Activated CD4-positive, CD25-positive, alpha-beta regulatory T cell treated with anti-CD3 and anti-CD28 coated beads, Interleukin-2, amount 50 U/mL, for 16 hours (primary cell): ENCODE data around the gene GLYR1.
"Not testable (repeated sequence)": the region's sequence is repeated elsewhere in the genome, so short reads cannot be mapped to it uniquely, and the experiment has no call there.

Source experiments
- DNase-seq: peaks from one replicate; pipeline ENCODE4 v3.0.0-alpha.2; 2020; ENCODE audit warnings: low read depth, low spot score

Gene GLYR1

GRCh38 chr16:4788910-4789309 lies 58.2 kb downstream of the GLYR1 start:
- no peak for DNase-seq

GRCh38 chr16:4788489-4788889 lies 58.6 kb downstream of the GLYR1 start:
- DNase-seq = no peak

GRCh38 chr16:4787627-4788482 lies 59.2 kb downstream of the GLYR1 start, which contains the start of gene SEPTIN12:
Gene SEPTIN12 (minus strand): TSS chr16:4788345. CDS start chr16:4787645, 700 bp downstream.
- DNase-seq = no peak

- DNase-seq = no peak
Measured at GRCh38 chr16:4787068-4787467, 60.0 kb downstream of the GLYR1 start.

GRCh38 chr16:4785758-4786433 lies 61.2 kb downstream of the GLYR1 start:
- DNase-seq = no peak

- not testable (repeated sequence) for DNase-seq
Measured at GRCh38 chr16:4784444-4784987, 62.6 kb downstream of the GLYR1 start.

GRCh38 chr16:4783951-4784336 lies 63.1 kb downstream of the GLYR1 start:
- DNase-seq = no peak

GRCh38 chr16:4783251-4783950 lies 63.7 kb downstream of the GLYR1 start:
- no peak for DNase-seq

- no peak for DNase-seq
Measured at GRCh38 chr16:4780235-4780634, 66.9 kb downstream of the GLYR1 start.

GRCh38 chr16:4778050-4778392 lies 69.1 kb downstream of the GLYR1 start:
- DNase-seq = no peak

- no peak for DNase-seq
Measured at GRCh38 chr16:4777339-4778049, 69.6 kb downstream of the GLYR1 start.

GRCh38 chr16:4776141-4776705 lies 70.9 kb downstream of the GLYR1 start:
- DNase-seq = no peak

- DNase-seq = no peak
Measured at GRCh38 chr16:4775005-4775404, 72.1 kb downstream of the GLYR1 start.

GRCh38 chr16:4772351-4772750 lies 74.7 kb downstream of the GLYR1 start:
- no peak for DNase-seq

GRCh38 chr16:4771646-4772045 lies 75.4 kb downstream of the GLYR1 start:
- DNase-seq = no peak

GRCh38 chr16:4769306-4769638 lies 77.8 kb downstream of the GLYR1 start:
- no peak for DNase-seq

- peak; percentile 62 for DNase-seq
Measured at GRCh38 chr16:4768549-4769305, 78.4 kb downstream of the GLYR1 start.

- DNase-seq = no peak
Measured at GRCh38 chr16:4767872-4768548, 79.1 kb downstream of the GLYR1 start.

- peak; percentile 90 for DNase-seq
Measured at GRCh38 chr16:4766875-4767628, 80.0 kb downstream of the GLYR1 start, which contains the start of gene ZNF500. Gene ZNF500 (minus strand): TSS chr16:4767162. CDS start chr16:4765978, 1,184 bp downstream.
